ENCODE results near the gene CERT1.
A peak's percentile ranks its signal among the peaks of the same experiment; 100 is the strongest.

CERT1 gene

GRCh38 chr5:75510417-75510835, 1.0 kb downstream of the CERT1 start:
- Histone ChIP-seq H3K4me3 (ENCODE audit: low read length in 2 of 2) (peak overlapping the region; percentile 85 to 95), H4K91ac (ENCODE audit: low read depth, low read length, poor library complexity) (no peak overlapping the region), H3K9ac (ENCODE audit: low read depth, low read length, poor library complexity) (peak overlapping the region; percentile 96), H3K9me3 (replicated peaks in 1 of 2; ENCODE audit: control insufficient read depth in 2 of 2, insufficient read depth in 1 of 2, low read depth in 1 of 2, low read length in 2 of 2) (peaks cover 0 to 10% of the 10 kb centered on the region in 2 donors), H3K27ac (replicated peaks; ENCODE audit: low read length) (no peak overlapping the region), H3K79me1 (ENCODE audit: low read depth, low read length) (peaks cover 2% of the 10 kb centered on the region), H3K36me3 (replicated peaks in 1 of 2; ENCODE audit: control insufficient read depth in 2 of 2, insufficient read depth in 2 of 2, low read length in 2 of 2) (peaks cover 0 to 8% of the 10 kb centered on the region in 2 donors), H3K4me1 (ENCODE audit: control insufficient read depth in 2 of 2, insufficient read depth in 1 of 2, low read depth in 1 of 2, low read length in 2 of 2) (peaks cover 0 to 8% of the 10 kb centered on the region in 2 donors), H2AK5ac (ENCODE audit: low read depth, low read length) (no peak overlapping the region), H3K4me2 (ENCODE audit: insufficient read depth, low read length, poor library complexity, severe bottlenecking) (peak overlapping the region; percentile 83), H3K27me3 (ENCODE audit: control insufficient read depth in 3 of 3, insufficient read depth in 3 of 3, low read depth in 1 of 3, low read length in 3 of 3) (no peaks in the 10 kb centered on the region), H4K8ac (ENCODE audit: low read depth, low read length) (no peak overlapping the region), H2BK12ac (ENCODE audit: low read length) (no peak overlapping the region), H3K14ac (ENCODE audit: low read length) (no peak overlapping the region), H2BK120ac (ENCODE audit: low read depth, low read length) (no peak overlapping the region), H3K18ac (ENCODE audit: low read length) (peak overlapping the region; percentile 99), H2BK15ac (ENCODE audit: low read length) (no peak overlapping the region), H2AFZ (ENCODE audit: low read length) (peak overlapping the region; percentile 96), H2BK5ac (ENCODE audit: low read length) (no peak overlapping the region), H3K4ac (ENCODE audit: low read length) (no peak overlapping the region), H3K23ac (ENCODE audit: low read depth, low read length, poor library complexity) (peak overlapping the region; percentile 98)
- DNase-seq (ENCODE audit: low spot score), result no peak
- no CpG with 5 or more reads among the region's 15 CpGs for WGBS, 2 donors (ENCODE audit: extremely low coverage in 2 of 2, insufficient read length in 2 of 2, insufficient replicate concordance in 1 of 2)

GRCh38 chr5:75509956-75510355, 1.5 kb downstream of the CERT1 start:
- Histone ChIP-seq H3K4me1 (ENCODE audit: control insufficient read depth in 2 of 2, insufficient read depth in 1 of 2, low read depth in 1 of 2, low read length in 2 of 2) (peaks cover 0 to 8% of the 10 kb centered on the region in 2 donors), H2BK120ac (ENCODE audit: low read depth, low read length) (no peak overlapping the region), H3K18ac (ENCODE audit: low read length) (no peak overlapping the region), H3K27me3 (ENCODE audit: control insufficient read depth in 3 of 3, insufficient read depth in 3 of 3, low read depth in 1 of 3, low read length in 3 of 3) (no peaks in the 10 kb centered on the region), H4K8ac (ENCODE audit: low read depth, low read length) (no peak overlapping the region), H4K91ac (ENCODE audit: low read depth, low read length, poor library complexity) (no peak overlapping the region), H3K4ac (ENCODE audit: low read length) (no peak overlapping the region), H3K4me3 (ENCODE audit: low read length in 2 of 2) (peak overlapping the region in 1 of 2 donors; percentile 85), H3K27ac (replicated peaks; ENCODE audit: low read length) (no peak overlapping the region), H3K14ac (ENCODE audit: low read length) (no peak overlapping the region), H3K9ac (ENCODE audit: low read depth, low read length, poor library complexity) (no peak overlapping the region), H3K79me1 (ENCODE audit: low read depth, low read length) (peaks cover 2% of the 10 kb centered on the region), H2AK5ac (ENCODE audit: low read depth, low read length) (no peak overlapping the region), H3K23ac (ENCODE audit: low read depth, low read length, poor library complexity) (no peak overlapping the region), H2BK12ac (ENCODE audit: low read length) (no peak overlapping the region), H3K4me2 (ENCODE audit: insufficient read depth, low read length, poor library complexity, severe bottlenecking) (peak overlapping the region; percentile 36), H2BK5ac (ENCODE audit: low read length) (no peak overlapping the region), H2AFZ (ENCODE audit: low read length) (no peak overlapping the region), H3K36me3 (replicated peaks in 1 of 2; ENCODE audit: control insufficient read depth in 2 of 2, insufficient read depth in 2 of 2, low read length in 2 of 2) (peaks cover 0 to 12% of the 10 kb centered on the region in 2 donors), H3K9me3 (replicated peaks in 1 of 2; ENCODE audit: control insufficient read depth in 2 of 2, insufficient read depth in 1 of 2, low read depth in 1 of 2, low read length in 2 of 2) (peaks cover 0 to 8% of the 10 kb centered on the region in 2 donors), H2BK15ac (ENCODE audit: low read length) (no peak overlapping the region)
- no CpG with 5 or more reads among the region's 1 CpG for WGBS, 2 donors (ENCODE audit: extremely low coverage in 2 of 2, insufficient read length in 2 of 2, insufficient replicate concordance in 1 of 2)
- DNase-seq (ENCODE audit: low spot score), result no peak

- H3K14ac ChIP-seq (ENCODE audit: low read length), result no peak overlapping the region
- peaks cover 2% of the 10 kb centered on the region for H3K79me1 ChIP-seq (ENCODE audit: low read depth, low read length)
- no peak overlapping the region for H3K27ac ChIP-seq (replicated peaks; ENCODE audit: low read length)
- H2BK15ac ChIP-seq (ENCODE audit: low read length), result no peak overlapping the region
- no peak overlapping the region for H2BK120ac ChIP-seq (ENCODE audit: low read depth, low read length)
- H3K9ac ChIP-seq (ENCODE audit: low read depth, low read length, poor library complexity), result no peak overlapping the region
- peaks cover 0 to 8% of the 10 kb centered on the region in 2 donors for H3K4me1 ChIP-seq (ENCODE audit: control insufficient read depth in 2 of 2, insufficient read depth in 1 of 2, low read depth in 1 of 2, low read length in 2 of 2)
- H3K4me2 ChIP-seq (ENCODE audit: insufficient read depth, low read length, poor library complexity, severe bottlenecking), result no peak overlapping the region
- H3K4ac ChIP-seq (ENCODE audit: low read length), result no peak overlapping the region
- H4K91ac ChIP-seq (ENCODE audit: low read depth, low read length, poor library complexity), result no peak overlapping the region
- H4K8ac ChIP-seq (ENCODE audit: low read depth, low read length), result no peak overlapping the region
- H3K27me3 ChIP-seq (ENCODE audit: control insufficient read depth in 3 of 3, insufficient read depth in 3 of 3, low read depth in 1 of 3, low read length in 3 of 3), result no peaks in the 10 kb centered on the region
- WGBS, 2 donors (ENCODE audit: extremely low coverage in 2 of 2, insufficient read length in 2 of 2, insufficient replicate concordance in 1 of 2), result no CpG with 5 or more reads among the region's 4 CpGs
- peak overlapping the region in 1 of 2 donors; percentile 85 for H3K4me3 ChIP-seq (ENCODE audit: low read length in 2 of 2)
- DNase-seq (ENCODE audit: low spot score), result no peak
- H2AK5ac ChIP-seq (ENCODE audit: low read depth, low read length), result no peak overlapping the region
- peaks cover 0 to 15% of the 10 kb centered on the region in 2 donors for H3K36me3 ChIP-seq (replicated peaks in 1 of 2; ENCODE audit: control insufficient read depth in 2 of 2, insufficient read depth in 2 of 2, low read length in 2 of 2)
- H2BK12ac ChIP-seq (ENCODE audit: low read length), result no peak overlapping the region
- peaks cover 0 to 8% of the 10 kb centered on the region in 2 donors for H3K9me3 ChIP-seq (replicated peaks in 1 of 2; ENCODE audit: control insufficient read depth in 2 of 2, insufficient read depth in 1 of 2, low read depth in 1 of 2, low read length in 2 of 2)
- no peak overlapping the region for H2AFZ ChIP-seq (ENCODE audit: low read length)
- H2BK5ac ChIP-seq (ENCODE audit: low read length), result no peak overlapping the region
- no peak overlapping the region for H3K18ac ChIP-seq (ENCODE audit: low read length)
- no peak overlapping the region for H3K23ac ChIP-seq (ENCODE audit: low read depth, low read length, poor library complexity)
These were observed 1.9 kb downstream of the CERT1 start for GRCh38 chr5:75509546-75509945.

DNA sequence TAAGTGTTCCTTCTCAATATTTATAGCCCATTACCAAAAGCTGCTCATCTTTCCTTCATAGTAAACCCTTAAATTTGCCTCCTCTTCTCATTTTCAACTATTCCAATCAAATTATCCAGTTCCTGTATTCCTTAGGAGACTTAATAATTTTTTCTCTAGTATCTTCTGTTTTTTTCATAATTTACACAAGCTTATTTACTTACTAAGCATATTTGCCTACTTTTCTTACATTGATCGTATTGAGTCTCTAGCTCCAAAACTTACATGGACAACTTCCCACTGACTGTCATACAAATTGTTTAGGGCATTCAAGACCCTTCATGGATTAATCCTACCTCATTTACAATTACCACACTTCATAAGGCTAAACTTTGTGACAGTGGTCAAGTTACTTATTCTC, 3.6 kb downstream of the CERT1 start:
- Histone ChIP-seq H3K27ac (replicated peaks; ENCODE audit: low read length) (no peak overlapping the region), H3K4me2 (ENCODE audit: insufficient read depth, low read length, poor library complexity, severe bottlenecking) (no peak overlapping the region), H3K9me3 (replicated peaks in 1 of 2; ENCODE audit: control insufficient read depth in 2 of 2, insufficient read depth in 1 of 2, low read depth in 1 of 2, low read length in 2 of 2) (peaks cover 0 to 8% of the 10 kb centered on the region in 2 donors), H3K4me3 (ENCODE audit: low read length in 2 of 2) (no peak overlapping the region), H4K8ac (ENCODE audit: low read depth, low read length) (no peak overlapping the region), H3K4me1 (ENCODE audit: control insufficient read depth in 2 of 2, insufficient read depth in 1 of 2, low read depth in 1 of 2, low read length in 2 of 2) (peaks cover 0 to 8% of the 10 kb centered on the region in 2 donors), H3K36me3 (replicated peaks in 1 of 2; ENCODE audit: control insufficient read depth in 2 of 2, insufficient read depth in 2 of 2, low read length in 2 of 2) (peaks cover 0 to 28% of the 10 kb centered on the region in 2 donors), H3K27me3 (ENCODE audit: control insufficient read depth in 3 of 3, insufficient read depth in 3 of 3, low read depth in 1 of 3, low read length in 3 of 3) (no peaks in the 10 kb centered on the region), H3K18ac (ENCODE audit: low read length) (no peak overlapping the region), H3K4ac (ENCODE audit: low read length) (no peak overlapping the region), H3K79me1 (ENCODE audit: low read depth, low read length) (peaks cover 2% of the 10 kb centered on the region), H3K14ac (ENCODE audit: low read length) (no peak overlapping the region), H2AFZ (ENCODE audit: low read length) (no peak overlapping the region), H2BK12ac (ENCODE audit: low read length) (no peak overlapping the region), H4K91ac (ENCODE audit: low read depth, low read length, poor library complexity) (no peak overlapping the region), H2BK5ac (ENCODE audit: low read length) (no peak overlapping the region), H2BK15ac (ENCODE audit: low read length) (no peak overlapping the region), H2BK120ac (ENCODE audit: low read depth, low read length) (no peak overlapping the region), H2AK5ac (ENCODE audit: low read depth, low read length) (no peak overlapping the region), H3K9ac (ENCODE audit: low read depth, low read length, poor library complexity) (no peak overlapping the region), H3K23ac (ENCODE audit: low read depth, low read length, poor library complexity) (no peak overlapping the region)
- no peak for DNase-seq (ENCODE audit: low spot score)
- no CpG with 5 or more reads among the region's 1 CpG for WGBS, 2 donors (ENCODE audit: extremely low coverage in 2 of 2, insufficient read length in 2 of 2, insufficient replicate concordance in 1 of 2)

Data from neuronal stem cell (in vitro differentiated cells).